Pulmonary artery endothelial cell (primary cell): ENCODE results near the gene AJM1. TPM values are rescaled to one million over a fixed set of nuclear protein-coding genes. Genes with fewer than 3 reads are reported as not detected.
A peak's percentile ranks its signal among the peaks of the same experiment; 100 is the strongest.
"Not testable (repeated sequence)": the region's sequence is repeated elsewhere in the genome, so short reads cannot be mapped to it uniquely, and the experiment has no call there.

ENCODE experiments used
- DNase-seq: peaks from one replicate; pipeline ENCODE4 v3.0.0-alpha.2; 2011; ENCODE audit warnings: low read depth, low spot score
- total RNA-seq: library from RNA; depleted of rRNA; stranded (reverse); fragments of >200 nt; gene quantifications from 2 replicates; pipeline ENCODE4 v1.2.3, GENCODE V29; 2014

AJM1 gene
- total RNA-seq, 1 donor from 2014 or later, result 0.66 TPM

GRCh38 chr9:136843801-136844740, 1.8 kb downstream of the AJM1 start:
- not testable (repeated sequence) for DNase-seq

- DNase-seq, result no peak
These were observed 2.6 kb downstream of the AJM1 start for GRCh38 chr9:136844761-136845464.

GRCh38 chr9:136845465-136846260, 3.4 kb downstream of the AJM1 start:
- DNase-seq, result no peak

DNA sequence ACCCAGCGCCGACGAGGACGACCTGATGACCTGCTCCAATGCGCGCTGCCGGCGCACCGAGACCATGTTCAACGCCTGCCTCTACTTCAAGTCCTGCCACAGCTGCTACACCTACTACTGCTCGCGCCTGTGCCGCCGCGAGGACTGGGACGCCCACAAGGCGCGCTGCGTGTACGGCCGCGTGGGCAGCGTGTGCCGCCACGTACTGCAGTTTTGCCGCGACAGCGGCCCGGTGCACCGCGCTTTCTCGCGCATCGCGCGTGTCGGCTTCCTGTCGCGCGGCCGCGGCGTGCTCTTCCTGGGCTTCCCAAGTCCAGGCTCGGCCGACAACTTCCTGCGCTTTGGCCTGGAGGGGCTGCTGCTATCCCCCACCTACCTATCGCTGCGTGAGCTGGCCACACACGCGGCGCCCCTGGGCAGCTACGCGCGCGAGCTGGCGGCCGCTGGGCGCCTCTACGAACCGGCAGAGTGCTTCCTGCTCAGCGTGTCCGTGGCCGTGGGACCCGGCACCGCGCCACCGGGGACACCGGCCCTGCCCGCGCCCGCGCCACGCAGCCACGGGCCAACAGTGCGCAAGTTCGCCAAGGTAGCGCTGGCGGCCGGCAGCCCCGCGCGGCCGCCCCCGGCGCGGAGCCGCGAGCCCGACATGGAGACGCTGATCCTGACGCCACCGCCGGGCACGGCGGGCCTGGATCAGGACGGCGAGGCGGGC, 4.3 kb downstream of the AJM1 start:
- no peak for DNase-seq

DNA sequence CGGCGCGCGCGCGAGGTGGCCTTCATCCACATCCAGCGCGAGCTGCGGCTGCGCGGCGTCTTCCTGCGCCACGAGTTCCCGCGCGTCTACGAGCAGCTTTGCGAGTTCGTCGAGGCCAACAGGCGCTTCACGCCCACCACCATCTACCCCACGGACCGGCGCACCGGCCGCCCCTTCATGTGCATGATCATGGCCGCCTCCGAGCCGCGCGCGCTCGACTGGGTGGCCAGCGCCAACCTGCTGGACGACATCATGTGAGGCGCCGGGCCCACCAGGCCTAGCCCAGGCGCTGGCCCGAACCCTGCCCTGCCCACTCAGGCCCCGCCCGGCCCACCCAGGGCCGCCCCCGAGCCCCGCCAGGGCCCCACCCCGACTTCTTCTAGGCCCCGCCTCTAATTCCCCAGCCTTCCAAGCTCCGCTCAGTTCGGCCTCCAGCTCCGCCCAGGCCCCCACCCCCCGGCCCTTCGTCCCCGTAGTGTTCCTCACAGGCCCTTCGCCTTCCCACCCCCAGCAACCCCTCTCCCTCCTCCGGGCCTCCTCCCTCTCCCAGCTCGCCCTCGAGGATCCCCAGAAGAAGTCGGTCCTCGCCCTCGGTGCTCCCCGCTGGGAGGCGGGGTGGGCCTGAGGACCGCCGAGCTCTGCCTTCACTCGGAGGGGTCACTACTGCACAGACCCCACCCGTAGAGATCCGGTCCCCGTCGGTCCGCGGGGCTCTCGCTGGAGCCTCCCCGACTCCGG, 5.0 kb downstream of the AJM1 start:
- no peak for DNase-seq

DNA sequence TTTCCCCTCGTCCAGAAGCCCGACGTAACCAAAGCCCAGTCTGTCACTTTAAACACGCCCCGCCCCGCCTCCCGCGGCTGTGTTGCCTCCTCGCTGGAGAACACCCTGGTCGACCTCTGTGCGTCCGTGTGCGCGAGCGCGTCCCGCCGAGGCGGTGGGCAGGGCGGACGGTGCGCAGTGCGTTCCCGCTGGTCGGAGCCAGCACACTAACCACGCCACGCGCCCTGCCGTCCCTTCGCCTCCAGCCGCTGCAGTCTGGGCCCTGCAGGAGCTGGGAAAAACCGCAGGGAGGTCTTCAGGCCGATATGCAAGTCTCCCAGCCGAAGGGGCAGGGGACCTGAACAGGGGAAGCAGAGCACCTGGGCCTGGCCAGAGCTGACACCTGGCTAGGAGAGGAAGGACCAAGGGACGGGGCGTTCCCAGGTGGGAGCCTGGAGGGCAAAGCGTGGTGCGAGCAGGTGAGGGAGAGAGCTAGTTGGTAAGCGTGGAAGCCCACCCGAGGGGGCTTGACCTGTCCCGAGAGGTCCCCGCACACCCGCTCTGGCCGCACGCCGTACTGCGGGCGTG, 5.6 kb downstream of the AJM1 start:
- DNase-seq, result peak; percentile 29

GRCh38 chr9:136848393-136849037, 6.2 kb downstream of the AJM1 start:
- DNase-seq, result no peak

DNA sequence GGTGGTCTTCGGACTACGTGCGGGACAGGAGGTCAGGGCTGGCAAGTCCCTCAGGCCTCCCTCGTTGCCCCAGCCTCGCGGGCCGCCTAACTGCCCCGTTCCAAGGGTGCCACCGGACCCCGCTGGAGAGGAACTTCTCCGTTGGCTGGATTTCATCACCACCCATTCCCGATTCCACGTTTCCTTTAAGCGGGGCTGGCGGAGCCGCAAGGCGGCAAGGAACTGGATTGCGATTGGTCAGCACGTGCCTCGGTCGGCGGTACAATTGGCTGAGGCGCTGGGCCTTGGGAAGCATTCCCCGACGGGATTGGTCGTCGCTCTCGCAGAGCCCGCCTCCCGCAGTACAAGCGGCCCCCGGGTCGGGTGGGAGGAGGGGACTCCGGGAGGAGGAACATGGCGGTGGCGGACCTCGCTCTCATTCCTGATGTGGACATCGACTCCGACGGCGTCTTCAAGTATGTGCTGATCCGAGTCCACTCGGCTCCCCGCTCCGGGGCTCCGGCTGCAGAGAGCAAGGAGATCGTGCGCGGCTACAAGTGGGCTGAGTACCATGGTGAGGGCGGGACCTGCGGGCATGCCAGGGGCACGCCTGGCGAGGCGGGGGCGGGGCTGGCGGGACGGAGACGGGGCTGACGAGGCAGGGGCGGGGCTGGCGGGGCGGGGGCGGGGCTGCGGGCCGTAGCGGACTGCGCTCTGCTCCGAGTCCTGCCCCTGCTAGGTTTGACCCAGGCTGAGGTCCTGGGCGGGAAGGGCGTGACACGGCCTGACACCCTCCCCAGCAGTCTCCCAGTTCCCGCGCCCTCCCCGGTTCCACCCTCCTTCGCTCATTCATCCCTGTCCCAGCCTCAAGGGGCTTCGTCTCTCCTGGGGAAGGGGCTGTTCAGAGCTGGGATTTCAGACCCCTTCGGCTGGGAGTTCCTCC, 7.0 kb downstream of the AJM1 start, which contains the start of gene PHPT1:
Gene PHPT1 (plus strand): TSS at position 372 of the 922 bp plus-strand sequence. CDS start 22 bp downstream, at position 394.
- peak; percentile 96 for DNase-seq

GRCh38 chr9:136849960-136850865, 7.9 kb downstream of the AJM1 start:
- no peak for DNase-seq

GRCh38 chr9:136850866-136851775, 8.8 kb downstream of the AJM1 start:
- no peak for DNase-seq

DNA sequence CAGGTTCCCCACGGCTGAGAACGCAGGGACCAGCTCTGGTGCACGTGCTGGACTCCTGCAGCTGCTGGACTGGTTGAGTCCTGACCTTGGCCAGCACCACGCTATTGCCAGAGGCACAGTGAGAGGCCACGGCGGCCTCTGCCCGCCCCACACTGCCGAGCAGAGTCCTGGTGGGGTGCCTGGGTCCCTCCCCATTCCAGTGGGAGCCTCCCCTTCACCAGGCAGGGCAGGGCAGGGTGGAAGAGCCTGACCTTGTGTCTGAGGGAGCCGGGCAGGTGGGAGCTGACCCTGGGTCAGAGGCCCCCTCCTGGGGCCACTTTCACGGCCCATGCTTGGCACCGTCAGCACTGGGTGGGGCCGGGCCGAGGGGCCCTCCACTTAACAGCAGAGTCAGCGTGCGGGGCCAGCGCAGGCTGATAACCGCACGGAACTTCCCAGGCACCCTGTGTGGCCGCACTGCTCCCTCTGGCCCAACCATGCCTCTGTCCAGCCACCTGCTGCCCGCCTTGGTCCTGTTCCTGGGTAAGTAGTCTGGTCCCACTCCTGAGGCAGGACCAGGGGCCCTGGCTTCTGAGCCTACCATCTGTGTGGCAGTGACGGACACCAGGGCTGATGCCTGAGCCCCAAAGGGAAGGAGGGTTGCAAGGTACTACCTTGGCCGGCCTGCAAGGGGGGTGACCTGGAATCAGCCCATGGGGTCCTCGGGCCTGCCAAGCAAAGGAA, 9.8 kb downstream of the AJM1 start, which contains the start of gene MAMDC4:
Gene MAMDC4 (plus strand): TSS at position 406 of the 723 bp plus-strand sequence. CDS start 71 bp downstream, at position 477.
- no peak for DNase-seq

DNA sequence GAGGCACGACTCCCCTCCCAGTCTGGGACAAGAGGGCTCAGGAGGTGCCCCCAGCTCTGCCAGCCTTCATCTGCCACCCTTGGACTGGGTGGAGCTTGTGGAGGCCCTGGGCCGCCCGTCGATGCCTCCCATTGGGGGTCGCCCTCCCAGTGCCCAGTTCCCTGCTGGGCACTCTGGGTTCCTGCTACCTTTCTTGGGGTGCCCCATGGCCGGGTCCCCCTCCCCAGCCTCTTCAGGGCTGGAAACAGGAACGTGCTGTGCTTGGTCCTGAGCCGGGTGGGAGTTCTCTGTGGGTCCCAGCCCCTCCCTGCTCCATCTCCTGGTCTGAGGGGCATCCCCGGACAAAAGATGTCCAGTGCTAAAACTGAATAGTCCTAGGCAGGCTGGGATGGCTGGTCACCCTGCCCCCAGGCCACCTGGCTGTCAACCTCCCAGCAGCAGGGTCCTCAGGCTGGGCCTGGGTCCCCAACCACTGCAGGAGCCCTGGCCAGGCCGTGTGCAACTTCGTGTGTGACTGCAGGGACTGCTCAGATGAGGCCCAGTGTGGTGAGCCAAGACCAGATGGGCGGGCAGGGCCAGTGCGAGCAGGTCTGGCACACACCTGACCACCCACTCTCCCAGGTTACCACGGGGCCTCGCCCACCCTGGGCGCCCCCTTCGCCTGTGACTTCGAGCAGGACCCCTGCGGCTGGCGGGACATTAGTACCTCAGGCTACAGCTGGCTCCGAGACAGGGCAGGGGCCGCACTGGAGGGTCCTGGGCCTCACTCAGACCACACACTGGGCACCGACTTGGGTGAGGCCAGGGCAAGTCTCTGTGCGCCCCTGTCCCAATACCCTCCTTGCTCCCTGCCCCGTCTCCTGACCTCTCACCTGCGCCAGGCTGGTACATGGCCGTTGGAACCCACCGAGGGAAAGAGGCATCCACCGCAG, 10.7 kb downstream of the AJM1 start:
- DNase-seq, result no peak

DNA sequence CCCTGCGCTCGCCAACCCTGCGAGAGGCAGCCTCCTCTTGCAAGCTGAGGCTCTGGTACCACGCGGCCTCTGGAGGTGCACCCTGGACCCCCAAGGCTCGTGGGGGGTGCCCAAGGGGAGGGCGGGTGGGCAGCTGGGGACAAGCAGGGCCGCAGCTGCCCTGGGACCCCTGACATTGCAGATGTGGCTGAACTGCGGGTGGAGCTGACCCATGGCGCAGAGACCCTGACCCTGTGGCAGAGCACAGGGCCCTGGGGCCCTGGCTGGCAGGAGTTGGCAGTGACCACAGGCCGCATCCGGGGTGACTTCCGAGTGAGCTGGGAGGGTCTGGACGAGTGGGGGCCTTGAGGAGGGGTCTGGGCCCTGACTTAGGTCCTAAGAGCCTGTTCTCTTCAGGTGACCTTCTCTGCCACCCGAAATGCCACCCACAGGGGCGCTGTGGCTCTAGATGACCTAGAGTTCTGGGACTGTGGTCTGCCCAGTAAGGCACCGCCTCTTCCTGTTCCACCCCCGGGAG, 11.4 kb downstream of the AJM1 start:
- DNase-seq, result no peak
